GM19035 (cell line): ENCODE measurements around the gene NDUFS6.

Experiments
- ATAC-seq: cut with Tn5 transposase; IDR thresholded peaks from one replicate; pipeline ENCODE4 v1.9.1; 2021; ENCODE audit not compliant: unreplicated experiment

Gene NDUFS6

GRCh38 chr5:1765141-1765879, 35.9 kb upstream of the NDUFS6 start:
- ATAC-seq = peak; percentile 88

- no peak for ATAC-seq
Observed at GRCh38 chr5:1765880-1766235, 35.3 kb upstream of the NDUFS6 start.

GRCh38 chr5:1767524-1768282, 33.5 kb upstream of the NDUFS6 start:
- ATAC-seq = no peak

DNA sequence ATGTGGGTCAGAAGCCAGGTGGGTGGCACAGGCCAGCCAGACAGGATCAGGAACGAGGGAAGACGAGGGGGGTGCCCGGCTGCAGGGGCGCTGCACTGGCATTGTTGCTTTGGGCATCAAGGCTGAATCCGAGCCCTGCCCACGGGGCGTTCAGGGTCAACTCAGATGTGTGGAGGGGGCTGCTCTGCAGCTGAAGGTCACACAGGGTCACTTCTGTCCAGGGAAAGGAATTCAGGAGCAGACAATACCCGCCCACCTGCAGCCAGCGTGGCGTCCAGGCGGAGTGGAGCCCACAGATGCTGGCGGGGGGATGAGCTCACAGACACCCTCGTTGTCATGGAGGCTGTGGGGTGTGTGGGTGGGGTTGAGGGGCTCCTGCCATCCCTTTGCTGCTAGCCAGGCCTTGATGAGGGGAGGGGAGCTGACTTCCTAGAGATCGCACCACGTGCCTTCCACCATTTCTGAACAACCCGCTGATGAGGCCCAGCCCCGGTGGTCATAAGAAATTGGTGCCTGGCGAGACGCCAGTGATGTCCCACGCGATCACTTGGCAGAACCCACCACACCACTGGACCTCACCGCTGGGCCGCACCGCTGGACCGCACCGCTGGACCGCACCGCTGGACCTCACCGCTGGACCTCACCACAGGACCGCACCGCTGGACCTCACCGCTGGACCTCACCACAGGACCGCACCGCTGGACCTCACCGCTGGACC, 32.8 kb upstream of the NDUFS6 start:
- no peak for ATAC-seq

DNA sequence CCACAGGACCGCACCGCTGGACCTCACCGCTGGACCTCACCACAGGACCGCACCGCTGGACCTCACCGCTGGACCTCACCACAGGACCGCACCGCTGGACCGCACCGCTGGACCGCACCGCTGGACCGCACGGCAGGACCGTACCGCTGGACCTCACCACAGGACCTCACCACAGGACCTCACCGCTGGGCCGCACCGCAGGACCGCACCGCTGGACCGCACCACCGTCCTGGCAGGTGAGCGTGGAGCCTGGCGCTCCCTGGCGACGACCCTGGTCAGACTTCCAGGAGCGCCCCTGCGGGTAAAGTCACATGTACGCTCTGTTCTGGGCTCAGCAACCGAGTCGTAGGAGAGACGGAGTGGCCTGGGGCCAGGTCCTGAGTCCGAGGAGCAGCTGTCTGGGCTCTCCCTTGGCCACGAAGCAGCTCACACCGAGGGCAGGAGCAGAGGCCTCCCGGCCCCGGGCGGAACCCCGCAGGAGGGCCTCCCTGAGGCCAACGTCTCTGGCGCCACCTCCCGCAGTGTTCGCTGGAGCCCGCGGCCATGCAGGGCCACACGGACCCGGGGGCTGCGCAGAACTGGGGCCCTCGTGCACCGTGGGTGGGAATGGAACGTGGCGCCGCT, 32.1 kb upstream of the NDUFS6 start:
- no peak for ATAC-seq

DNA sequence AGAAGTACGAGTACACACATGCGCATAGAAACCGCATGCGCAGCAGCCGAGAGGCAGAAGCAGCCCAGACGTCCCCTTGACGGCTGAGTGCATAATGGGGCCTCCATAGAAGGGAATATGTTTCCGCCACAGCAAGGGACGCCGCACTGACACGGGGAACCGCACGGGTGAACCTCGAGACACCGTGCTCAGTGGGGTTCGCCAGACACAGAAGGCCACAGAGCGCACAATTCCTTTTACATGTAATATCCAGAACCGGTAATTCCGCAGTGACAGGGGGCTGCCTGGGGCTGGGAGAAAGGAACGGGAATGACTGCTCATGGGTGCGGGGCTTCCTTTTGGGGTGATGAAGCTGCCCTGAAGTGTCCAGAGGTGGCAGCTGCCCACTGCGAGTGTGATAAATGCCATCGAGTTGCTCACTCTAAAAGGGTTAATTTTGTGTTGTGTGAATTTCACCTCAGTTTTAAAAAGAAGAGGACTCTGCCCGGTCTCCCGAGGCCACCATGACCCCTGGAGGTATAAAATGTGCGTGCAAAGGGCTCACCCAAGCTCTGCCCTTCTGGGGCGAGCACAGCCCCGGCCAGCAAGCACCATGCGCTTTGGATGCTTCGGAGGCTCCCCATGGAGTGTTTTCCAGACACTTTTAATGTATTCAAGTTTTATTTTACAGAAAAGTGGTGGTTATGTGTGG, 31.3 kb upstream of the NDUFS6 start:
- no peak for ATAC-seq

DNA sequence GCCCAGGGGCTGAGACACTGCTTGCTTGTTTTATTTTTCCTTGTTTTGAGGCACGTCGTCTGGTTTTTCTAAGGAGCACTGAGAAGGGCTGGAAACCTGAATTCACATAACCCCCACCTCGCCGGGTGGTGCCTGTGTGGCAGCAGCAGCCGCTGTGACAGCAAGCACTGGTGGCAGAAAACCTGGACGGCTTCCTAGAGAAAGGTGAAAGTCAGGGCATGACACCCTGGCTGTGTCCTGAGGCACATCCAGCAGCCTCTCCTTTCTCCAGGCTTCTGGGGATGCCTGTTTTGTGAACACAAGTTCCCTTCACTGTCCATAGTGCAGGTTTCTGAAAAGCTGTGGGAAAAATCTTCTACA, 30.8 kb upstream of the NDUFS6 start:
- ATAC-seq = no peak

DNA sequence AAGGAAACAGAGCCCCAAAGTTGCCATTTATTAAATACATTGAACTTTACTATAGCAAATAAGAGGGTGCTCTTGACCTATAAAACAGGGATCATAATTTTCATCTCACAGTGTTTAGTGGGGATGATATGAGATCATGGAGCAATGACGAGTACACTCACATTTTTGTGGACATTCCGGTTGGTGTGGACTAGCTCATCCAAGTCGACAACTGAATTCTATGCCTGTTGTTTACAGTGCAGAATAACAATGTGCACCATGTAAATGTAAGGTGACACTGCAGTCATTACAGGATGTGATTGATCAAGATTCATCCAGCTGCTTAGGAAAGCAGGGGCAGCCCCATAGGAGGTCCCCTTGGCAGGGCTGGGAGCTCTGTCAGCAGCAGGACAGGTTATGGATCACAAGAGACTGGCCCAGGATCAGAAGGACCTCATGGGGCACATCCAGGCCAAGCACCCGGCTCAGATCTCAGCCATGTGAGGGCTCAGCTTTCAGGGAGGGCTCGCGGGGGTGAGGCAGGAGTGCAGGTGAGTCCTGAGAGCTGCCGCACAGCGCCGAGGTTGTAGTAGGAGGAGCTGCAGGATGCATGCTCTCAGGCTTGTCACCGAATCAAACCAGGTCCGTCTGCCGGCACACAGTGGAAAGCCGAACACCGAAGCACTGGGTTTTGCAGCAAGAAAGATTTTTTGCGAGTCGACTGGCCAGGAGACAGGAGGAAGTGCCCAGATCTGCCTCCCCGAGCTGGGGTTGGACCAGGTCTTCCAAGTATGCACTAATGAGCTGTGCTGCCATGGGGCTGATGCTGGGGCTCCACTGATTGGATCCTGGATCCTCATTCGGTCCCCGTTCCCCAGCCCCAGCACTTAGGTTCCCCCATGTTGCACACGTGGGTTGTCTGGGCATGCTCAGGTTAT, 29.8 kb upstream of the NDUFS6 start:
- ATAC-seq = no peak

GRCh38 chr5:1772634-1773033, 28.6 kb upstream of the NDUFS6 start:
- no peak for ATAC-seq

DNA sequence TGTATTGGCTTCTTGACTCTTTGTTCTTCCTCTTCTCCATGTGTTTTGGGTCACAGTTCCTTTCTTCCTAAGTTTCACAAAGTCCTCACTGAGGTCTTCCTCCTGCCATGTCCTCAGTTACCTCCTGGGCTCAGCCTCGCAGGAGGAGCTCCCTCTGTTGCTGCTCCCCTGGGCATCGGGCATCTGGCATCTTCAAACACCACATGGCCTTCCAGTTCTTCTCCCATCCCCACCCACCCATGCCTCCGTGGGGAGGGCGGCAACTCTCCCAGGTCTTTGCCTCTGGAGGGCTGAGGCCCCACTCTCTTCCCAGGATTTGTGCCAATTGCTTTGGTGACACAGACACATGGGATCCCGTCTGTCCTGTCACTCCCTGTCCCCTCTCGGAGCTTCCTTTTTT, 24.4 kb upstream of the NDUFS6 start:
- no peak for ATAC-seq

GRCh38 chr5:1777281-1778137, 23.7 kb upstream of the NDUFS6 start:
- ATAC-seq = no peak

GRCh38 chr5:1778138-1779020, 22.8 kb upstream of the NDUFS6 start:
- no peak for ATAC-seq

- no peak for ATAC-seq
Observed at GRCh38 chr5:1779021-1779680, 22.1 kb upstream of the NDUFS6 start.

GRCh38 chr5:1779782-1780613, 21.2 kb upstream of the NDUFS6 start:
- no peak for ATAC-seq

GRCh38 chr5:1780614-1780930, 20.6 kb upstream of the NDUFS6 start:
- no peak for ATAC-seq

DNA sequence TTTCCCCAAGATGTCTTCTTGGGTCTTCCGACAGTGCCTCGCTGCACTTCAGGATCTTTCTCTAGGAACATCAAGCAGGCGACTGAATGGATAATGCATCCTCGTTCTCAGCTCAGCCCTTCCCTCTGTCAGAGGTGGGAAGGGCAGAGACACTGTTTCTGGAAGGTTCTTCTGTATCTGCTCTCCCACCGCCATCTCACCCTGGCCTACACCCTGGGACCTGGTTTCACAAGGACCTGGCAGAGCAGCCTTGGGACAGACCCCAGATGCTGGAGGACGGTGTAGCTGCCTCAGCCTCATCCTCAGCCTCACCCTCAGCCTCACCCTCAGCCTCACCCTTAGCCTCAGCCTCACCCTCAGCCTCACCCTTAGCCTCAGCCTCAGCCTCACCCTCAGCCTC, 20.1 kb upstream of the NDUFS6 start:
- no peak for ATAC-seq
